Dermis microvascular lymphatic vessel endothelial cell (primary cell): Measurements from ENCODE around the gene ST6GALNAC1. TPM values are rescaled to one million over a fixed set of nuclear protein-coding genes. Genes with fewer than 3 reads are reported as not detected.

ENCODE experiments used
- DNase-seq, 2 donors: peaks; one replicate each; pipeline versions ENCODE4 v3.0.0 to v3.0.0-alpha.2; 2010; ENCODE audit warnings: low read depth in 2 of 2
- total RNA-seq: library from RNA; depleted of rRNA; stranded (reverse); fragments of >200 nt; gene quantifications from 2 replicates; pipeline ENCODE4 v1.2.1, GENCODE V29; 2014

ST6GALNAC1 gene
- total RNA-seq, 1 donor from 2014 or later: not detected

DNA sequence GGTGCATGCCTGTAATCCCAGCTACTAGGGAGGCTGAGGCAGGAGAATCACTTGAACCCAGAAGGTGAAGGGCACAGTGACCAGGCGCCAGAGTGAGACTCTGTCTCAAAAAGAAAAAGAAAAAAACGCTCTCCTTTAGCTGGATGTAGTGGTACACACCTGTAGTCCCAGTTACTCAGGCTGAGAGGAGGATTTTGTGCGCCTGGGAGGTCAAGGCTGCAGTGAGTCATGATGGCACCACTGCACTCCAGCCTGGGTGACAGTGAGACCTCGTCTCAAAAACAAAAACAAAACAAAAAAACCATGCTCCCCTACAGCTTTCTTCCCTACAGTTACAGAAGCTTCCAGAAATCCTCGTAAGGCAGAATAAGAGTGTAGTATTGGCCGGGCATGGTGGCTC lies 33.1 kb upstream of the ST6GALNAC1 start:
- no peak for DNase-seq

DNA sequence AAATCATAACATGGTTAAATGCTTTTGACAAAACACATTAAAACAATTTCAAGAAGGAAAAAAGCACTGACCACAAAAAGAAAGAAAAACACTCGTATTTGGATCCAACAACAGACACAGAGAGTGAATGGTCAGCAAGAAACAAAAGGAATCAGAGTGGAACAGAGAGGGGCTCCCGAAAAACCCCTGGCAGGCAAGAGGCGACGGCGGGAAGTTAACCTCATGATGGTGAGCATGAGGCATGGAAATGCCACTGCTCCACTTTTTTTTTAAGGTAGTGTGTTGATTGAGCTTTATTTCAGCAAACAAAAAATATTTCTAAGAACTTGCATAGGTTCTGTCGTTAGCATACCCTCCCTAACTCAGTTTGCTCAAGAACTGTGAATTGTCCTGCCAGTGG lies 32.1 kb upstream of the ST6GALNAC1 start:
- DNase-seq: no peak

DNA sequence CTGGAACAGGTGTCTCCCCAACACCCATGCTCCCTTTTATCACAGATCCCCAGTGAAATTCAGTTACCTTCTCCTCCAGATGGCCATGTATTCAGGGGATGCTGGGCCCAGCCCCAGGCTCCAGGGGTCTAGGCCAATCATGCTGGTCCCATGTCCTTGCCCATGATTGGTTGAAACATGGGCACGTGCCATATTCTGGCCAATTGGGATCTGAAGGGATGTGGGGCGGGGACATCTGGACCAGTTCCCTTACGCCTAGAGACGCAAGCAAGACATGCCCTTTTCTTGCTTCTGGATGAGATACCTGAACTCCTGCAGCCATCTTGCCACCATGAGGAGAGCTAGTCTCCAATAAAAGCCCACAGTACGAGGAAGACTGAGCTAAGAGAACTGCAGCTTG lies 31.0 kb upstream of the ST6GALNAC1 start:
- DNase-seq: no peak

DNA sequence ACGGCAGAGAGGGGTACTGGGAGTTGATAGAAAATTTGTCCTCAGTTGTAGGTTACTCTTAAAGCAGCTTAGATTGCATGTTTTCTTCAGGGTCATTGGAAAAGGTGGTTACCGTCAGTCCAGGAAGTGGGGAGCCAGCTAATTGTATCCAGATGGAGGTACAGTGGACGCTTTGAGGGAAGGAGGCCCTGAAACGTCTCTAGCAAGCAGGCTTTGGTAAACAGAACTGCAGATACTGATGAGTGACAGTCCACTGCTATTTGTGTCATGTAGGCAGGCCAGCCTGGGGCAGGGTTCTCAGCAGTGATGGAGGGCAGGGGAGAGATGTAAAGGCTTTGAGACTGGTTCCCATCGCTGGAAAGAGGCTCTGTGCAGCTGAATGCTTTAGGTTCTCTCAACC lies 30.2 kb upstream of the ST6GALNAC1 start:
- no peak for DNase-seq

DNA sequence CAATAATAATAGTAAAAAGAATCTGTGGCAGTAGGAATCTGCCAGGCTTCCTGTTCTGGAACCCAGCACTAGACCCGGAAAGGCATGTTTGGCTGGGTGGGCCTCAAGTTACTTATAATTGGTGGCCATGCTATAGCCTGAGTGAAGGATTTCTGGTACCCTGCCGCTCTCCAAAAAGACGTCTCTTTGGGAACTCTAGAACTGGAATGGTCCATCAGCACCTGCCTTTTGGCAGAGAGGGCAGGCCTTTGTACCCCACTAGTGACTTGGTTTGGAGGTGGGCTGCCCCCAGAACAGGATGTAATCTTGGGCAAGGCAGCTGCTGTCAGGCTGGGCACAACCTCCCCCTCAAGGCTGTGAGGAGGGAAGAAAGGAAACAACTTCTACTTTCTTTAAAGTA lies 29.3 kb upstream of the ST6GALNAC1 start:
- no peak for DNase-seq

DNA sequence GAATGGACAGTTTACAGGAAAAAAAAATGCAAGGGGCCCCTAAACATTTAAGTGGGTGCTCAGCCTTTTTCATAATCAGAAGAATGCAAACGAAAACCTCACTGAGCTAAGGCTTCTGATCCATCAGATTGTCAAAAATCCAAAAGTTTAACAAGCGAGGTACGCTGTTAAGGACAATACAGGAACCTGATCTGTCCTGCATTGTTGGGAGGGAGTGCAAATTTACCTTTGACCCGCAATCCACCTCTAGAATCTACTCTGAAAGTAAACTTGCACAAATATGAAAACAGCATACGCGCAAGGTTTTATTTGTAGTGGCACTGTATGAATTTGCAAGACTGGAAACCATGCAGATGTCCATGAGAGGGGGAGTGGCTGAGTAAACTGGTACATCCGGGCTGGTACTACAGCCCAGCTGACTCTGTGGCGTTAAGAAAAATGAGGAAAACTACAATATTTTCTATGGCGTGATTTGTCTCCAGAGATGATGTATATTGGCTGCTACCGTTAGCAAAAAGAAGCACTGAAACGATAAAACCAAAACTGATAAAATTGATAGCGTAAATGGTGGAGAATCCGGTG lies 28.8 kb upstream of the ST6GALNAC1 start:
- peak in 1 of 2 donors; percentile 26 for DNase-seq

DNA sequence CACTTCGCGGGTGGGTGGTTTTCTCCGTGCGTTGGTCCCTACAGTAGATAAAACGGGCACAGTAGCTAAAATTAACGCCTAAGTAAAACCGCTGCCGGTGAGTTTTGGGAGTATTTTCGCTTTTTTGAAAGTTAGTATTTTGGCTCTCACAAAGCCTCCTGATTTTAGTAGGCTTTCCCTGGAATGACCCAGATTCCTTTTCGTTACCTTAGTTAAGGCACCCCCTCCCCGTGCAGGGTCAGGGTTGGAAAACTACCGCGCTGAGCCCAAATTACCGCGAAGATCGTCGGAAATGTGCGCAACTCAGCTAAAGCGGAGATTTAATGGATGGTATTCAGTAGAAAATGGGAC lies 28.3 kb upstream of the ST6GALNAC1 start:
- no peak for DNase-seq

DNA sequence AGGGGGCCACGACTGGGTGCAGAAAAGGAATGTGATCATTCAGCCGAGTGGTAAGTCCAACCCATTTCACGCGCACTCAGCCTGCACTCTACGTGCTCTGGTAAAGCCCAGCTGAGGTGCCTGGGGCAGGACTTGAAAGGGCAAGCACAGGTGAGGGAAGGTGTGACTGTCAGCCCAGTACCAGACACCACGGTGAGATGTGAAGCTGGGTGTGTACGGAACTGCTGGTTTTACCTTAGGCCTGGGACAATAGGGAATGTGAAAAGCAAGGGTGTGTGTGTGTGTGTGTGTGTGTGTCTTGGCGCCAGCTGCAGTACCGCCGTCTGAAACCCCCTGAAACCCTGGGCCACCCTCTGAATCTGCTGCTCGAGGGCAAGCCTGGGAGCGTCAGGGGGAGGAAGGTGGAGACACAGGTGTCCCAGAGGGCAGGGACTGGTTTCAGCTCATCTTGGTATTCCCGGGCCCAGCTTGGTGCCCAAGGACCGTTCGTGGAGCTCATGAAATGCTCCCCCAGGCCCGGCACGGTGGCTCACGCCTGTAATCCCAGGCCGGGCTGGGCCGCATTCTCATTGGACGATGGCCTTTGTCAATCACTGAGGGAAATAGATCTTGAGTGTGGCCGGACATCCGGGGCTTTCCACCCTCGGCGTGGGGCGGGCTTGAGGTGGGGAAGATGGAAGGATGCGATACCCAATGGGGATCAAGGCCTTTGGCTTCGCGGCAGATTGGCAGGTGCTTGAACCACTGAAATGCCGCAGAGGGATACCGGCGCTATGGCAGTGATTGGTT lies 27.8 kb upstream of the ST6GALNAC1 start:
- DNase-seq: peak; percentile 100

DNA sequence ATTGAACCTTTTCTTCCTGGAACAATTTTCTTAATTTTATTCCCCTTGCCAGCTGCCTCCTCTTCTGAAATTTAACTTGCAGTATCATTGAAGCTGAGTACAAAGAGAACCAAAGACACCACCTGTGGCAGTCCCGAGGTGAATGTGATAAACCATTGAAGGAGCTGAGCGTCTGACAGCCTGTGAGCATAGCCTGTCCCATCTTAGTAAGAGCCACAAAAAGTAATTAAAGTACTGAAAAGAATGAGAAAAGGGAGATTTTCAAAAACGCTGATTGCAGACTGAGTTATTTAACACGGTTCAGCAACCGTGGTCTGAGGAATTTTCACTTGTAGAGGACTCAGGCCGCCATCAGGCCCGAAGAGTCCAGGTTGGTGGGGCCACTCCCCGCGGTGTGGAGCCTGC lies 27.2 kb upstream of the ST6GALNAC1 start:
- no peak for DNase-seq

DNA sequence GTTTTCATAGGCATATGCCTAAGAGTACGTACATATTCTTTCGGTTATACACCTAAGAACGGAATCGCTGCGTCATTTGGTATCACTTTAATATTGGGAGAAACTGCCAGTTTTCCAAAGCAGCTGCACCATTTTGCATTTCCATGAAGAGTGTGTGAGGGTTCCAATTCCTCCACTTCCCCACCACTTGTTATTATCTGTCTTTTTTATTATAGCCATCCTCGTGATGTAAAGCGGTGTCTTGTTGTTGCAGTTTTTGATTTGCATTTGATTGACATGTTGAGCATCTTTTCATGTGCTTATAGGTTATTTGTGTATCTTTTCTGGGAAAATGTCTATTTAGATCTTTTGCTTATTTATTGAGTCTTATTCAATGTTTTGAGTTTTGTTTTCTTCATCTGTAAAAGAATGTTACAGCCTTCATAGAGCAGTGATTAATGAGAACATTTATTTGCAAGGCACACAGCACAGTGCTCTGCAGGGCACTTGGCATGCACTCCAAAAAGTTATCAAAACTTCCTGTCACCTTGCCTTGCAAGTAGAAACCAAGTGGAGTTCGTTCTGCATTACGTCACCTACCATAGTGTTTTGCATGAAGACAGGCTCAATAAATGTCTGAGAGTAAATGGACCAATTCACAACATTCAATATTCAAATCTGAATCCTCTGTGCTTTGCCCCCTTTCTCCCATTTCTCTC lies 26.6 kb upstream of the ST6GALNAC1 start:
- DNase-seq: peak in 1 of 2 donors; percentile 19

DNA sequence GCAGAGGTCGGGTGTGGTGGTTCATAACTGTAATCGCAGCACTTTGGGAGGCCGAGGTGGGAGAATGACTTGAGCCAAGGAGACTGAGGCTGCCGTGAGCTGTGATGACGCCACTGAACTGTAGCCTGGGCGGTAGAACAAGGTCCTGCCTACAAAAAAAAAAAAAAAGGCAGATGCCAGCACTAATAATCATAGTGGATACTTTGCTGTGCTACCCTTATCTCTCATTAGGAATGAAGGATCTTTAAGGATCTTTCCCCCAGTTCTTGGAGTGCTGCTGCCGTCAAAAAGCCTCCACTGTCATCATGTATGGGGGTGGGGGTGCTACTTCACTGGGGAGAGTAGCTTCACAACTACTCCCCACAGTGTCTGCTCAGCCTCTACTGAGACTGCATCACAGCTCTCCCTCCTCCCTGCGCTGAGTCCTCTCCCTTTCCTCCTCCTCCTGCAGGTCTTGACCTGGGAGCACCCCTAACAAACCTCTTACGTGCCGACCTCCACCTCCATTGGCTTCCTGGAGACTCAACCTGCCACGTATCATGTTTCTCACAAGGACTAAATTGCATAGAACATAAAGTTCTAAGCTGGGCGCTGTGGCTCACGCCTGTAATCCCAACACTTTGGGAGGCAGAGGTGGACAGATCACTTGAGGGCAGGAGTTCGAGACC lies 24.4 kb upstream of the ST6GALNAC1 start:
- no peak for DNase-seq

DNA sequence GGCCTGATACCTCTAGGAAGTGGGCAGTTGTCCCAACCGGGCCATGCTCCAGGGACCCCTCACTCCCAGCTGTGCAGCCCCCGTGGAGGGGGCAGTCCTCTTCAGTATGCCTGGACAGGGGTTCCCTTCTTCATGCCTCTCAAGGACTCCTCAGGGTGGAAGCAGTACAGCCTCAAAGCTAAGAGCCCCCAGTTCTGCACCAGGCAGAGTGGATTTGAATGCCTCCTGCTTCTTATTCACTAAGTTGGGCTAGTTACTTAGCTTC lies 23.9 kb upstream of the ST6GALNAC1 start:
- no peak for DNase-seq

DNA sequence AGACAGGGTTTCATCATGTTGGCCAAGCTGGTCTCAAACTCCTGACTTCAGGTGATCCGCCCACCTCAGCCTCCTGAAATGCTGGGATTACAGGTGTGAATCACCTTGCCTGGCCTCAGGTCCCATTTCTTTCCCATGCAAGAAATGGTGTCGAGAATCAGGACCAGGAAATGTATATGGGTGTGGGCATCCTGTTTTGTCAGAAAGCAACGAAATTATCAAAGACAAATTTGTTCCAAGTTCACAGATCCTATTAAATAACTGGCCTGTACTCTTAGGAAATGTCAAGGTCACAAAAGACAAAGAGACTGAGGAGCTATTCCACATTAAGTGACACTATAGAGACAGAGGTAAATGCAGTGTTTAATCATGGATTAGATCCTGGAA lies 17.1 kb upstream of the ST6GALNAC1 start:
- no peak for DNase-seq

DNA sequence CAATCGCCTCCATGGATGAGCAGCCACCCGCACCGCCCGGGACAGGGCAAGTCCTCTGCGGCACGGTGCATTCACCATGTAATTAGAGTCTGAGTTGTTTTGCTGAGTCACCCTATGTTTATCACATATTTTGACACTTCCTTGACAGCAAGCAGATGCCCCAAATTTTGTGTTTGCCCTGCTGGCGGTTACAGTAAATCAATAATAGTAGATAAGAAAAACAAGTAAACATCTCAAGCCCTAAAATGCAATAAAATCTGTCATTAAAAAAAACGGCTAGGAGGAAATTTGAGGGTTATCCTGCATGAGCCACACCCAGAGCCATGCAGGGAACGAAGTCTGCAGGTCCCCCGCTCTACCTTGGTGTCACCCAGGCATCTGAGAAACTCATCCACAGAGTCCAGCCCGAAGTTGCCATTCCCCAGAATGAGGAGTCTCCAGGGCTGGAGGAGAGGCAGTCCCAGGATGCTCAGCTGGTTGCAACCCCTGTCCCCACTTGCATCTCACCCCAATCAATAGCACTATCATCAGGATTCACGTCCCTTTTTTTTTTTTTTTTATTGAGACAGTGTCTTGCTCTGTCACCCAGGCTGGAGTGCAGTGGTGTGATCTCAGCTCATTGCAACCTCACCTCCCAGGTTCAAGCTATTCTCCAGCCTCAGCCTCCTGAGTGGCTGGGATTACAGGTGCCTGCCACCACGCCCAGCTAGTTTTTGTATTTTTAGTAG lies 16.5 kb upstream of the ST6GALNAC1 start:
- DNase-seq: no peak

DNA sequence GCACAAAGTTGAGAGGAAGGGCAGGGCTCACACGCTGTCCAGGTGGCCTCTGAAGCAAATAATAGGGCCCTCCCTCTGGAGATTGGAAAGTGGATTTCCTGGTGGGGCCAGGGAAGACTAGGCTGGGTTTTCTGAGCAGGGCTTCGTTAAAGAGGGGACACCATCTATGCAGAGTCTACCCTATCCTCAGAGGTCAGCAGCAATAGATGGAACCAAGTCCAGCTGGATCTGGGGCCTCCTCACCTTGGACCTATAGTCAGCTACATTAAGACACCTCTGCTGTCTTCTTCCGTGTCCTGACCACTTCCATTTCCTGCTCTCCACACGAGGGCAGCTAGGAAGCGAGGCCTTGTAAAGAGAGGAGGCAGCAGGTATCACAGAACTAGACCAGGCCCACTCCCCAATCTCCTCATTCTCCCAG lies 14.7 kb upstream of the ST6GALNAC1 start:
- DNase-seq: no peak

DNA sequence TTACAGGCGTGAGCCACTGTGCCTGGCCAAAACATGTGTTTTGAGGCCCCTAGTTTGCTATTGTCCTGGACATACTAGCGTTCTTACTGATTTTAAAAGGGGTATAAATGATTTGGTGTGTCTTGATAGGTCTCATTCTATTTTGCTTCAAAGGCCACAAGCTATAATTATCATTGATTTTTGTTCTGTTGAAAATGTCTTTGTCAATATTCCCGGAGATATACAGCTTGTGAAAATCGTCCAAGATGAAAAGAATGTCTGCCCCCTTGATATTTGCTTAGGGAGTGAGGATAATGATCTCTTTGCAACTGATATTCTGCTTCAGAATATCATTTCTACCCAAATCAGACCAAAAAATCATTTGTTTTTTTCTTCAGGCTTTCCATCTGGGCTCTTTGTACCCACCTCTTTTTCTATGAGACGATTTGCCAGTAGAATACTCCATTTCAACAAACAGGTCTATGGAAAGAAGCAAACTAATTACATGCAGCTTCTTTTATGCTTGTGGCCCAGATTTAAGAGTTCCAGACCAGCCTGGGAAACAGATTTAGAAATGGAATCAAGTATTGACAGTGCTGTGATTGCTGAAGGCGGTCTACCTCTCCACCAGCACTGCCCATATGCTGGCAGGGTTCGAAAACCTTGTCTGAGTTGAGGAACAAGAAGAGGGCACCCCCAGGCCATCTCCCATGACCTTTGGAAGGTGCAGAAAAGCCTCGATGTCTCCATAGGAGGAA lies 14.1 kb upstream of the ST6GALNAC1 start:
- DNase-seq: no peak

DNA sequence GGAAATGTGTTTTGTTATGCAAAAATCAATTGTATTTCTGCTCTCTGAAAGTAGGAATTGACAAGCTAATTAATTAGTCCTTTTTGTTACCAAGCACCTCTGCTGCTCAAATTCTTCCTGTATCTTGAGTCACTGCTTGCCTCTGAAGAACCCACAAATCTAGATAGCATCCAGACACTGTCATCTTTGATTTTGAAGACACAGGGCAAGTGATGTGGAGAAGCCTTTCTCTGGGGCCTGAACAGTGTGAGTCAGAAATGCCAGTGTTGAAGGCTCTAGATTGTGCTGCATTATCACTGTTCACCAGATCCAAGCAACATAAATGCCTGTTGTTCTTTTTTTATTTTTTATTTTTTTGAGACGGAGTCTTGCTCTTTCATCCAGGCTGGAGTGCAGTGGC lies 10.9 kb upstream of the ST6GALNAC1 start:
- no peak for DNase-seq

DNA sequence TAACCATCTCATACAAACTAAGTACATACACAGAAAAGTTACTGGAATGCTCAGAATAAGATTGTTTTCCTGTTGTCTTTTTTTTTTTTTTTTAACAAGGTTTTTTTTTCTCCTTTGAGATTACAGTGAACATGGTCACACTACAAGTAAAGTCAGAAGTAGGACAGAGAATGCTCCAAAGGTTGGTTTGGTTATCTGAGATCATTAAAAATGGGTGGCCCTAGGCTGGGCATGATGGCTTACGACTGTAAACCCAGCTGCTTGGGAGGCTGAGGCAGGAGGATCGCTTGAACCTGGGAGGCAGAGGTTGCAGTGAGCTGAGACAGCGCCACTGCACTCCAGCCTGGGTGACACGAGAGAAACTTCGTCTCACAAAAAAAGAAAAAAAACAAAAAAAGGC lies 6.9 kb upstream of the ST6GALNAC1 start:
- DNase-seq: no peak

DNA sequence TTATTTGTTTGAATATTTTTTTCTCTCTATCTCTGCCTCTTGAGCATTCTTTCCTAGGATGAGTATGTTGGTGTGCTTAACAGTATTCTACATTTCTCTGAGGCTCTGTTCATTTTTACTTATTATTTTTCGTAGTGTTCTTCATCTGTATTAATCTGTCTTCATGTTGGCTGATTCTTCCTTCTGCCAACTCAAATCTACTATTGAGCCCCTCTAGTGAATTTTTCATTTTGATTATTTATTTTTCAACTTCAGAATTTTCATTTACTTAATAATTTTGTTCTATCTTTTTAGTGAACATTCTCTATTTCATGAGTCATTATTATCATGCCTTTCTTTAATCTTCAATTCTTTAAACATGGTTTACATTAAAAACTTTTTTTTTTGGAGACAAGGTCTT lies 3.2 kb upstream of the ST6GALNAC1 start:
- DNase-seq: no peak

DNA sequence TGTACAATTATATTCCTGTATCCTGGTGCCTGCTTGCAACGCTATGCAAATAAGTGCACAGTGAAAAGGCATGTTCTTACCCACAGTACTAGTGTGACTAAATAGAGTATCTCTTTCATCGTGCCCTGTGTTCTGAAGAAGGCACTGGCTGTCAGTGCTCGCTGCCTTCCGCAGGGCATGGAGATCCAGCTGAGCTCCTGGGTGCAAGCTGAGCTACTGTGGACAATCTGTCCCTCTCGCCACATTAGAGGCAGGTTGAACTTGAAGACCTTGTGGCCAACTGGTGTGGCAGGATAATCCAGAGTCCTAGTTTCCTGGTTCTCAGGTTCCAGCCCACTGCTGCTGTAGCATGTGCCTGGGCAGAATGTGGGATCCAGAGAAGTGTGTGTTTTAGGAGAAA lies 1.9 kb upstream of the ST6GALNAC1 start:
- DNase-seq: no peak

DNA sequence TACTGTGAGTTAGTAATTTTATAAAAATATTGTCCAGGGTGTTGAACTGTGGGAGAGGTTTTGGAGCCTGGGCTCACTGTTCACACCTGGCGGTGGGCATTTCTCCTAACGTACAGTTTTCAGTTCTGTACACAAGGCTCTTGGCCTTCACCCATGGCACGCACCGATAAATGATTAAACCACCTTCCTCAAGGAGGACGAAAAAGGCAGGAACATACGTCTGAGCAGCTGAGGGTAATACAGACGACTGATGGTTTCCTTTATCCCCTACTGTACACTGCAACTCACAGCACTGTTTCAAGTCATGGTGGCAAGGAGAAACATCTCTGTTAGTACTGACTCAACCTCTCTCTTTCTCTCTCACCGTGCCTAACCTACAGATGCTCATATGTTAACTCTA lies 1.4 kb upstream of the ST6GALNAC1 start:
- no peak for DNase-seq
